K562 (cell line): ENCODE data around the gene PAQR4. TPM values are rescaled to one million over a fixed set of nuclear protein-coding genes. Genes with fewer than 3 reads are reported as not detected.

Experiments
- CEBPG ChIP-seq, 3 experiments: fragments of 200-800 bp in 1 of 3; sonication (Bioruptor generic) in 1 of 3; sonication (generic) in 1 of 3; formaldehyde crosslinking in 1 of 3; IDR thresholded peaks in 2 of 3; conservative IDR thresholded peaks in 1 of 3; 2 replicates each; pipeline versions ENCODE4 v1.6.1 to v1.8.0; 2016 to 2022; ENCODE audit warnings: missing compliant biosample characterization in 2 of 3, missing genetic modification characterization in 2 of 3, mild to moderate bottlenecking in 1 of 3, missing genetic modification reagents in 1 of 3
- CHD1 ChIP-seq: fragments of 200-600 bp; sonication (generic); IDR thresholded peaks from one replicate; pipeline ENCODE4 v1.6.1; 2012; ENCODE audit warnings: mild to moderate bottlenecking, moderate library complexity, low read length, inconsistent platforms
- ETV1 ChIP-seq: fragments of 450-650 bp; conservative IDR thresholded peaks from 2 replicates; pipeline ENCODE4 v1.6.1; 2016; ENCODE audit warnings: missing genetic modification characterization, control low read depth, low read depth, missing compliant biosample characterization
- HES1 ChIP-seq: fragments of 450-650 bp; IDR thresholded peaks from 2 replicates; pipeline ENCODE4 v1.6.1; 2016; ENCODE audit warnings: low read depth, mild to moderate bottlenecking, moderate library complexity
- HMBOX1 ChIP-seq: sonication (generic); IDR thresholded peaks from 2 replicates; pipeline ENCODE4 v1.6.1; 2016
- NFE2 ChIP-seq: IDR thresholded peaks from 2 replicates; pipeline ENCODE4 v1.6.1; 2014; ENCODE audit warnings: antibody characterized with exemption, low read depth
- RB1 ChIP-seq: fragments of 450-650 bp; IDR thresholded peaks from 2 replicates; pipeline ENCODE4 v1.6.1; 2017; ENCODE audit warnings: low read depth, mild to moderate bottlenecking
- SIN3A ChIP-seq, 2 experiments: fragments of 150-350 bp in 1 of 2; IDR thresholded peaks; 2 replicates each; pipeline ENCODE4 v1.6.1; 2011 to 2016; ENCODE audit warnings: borderline replicate concordance in 2 of 2, low read depth in 2 of 2, low read length in 2 of 2, mild to moderate bottlenecking in 2 of 2, moderate library complexity in 2 of 2; ENCODE audit not compliant: control insufficient read depth in 1 of 2
- TAL1 ChIP-seq: fragments of 450-650 bp; IDR thresholded peaks from 2 replicates; pipeline ENCODE4 v1.6.1; 2016; ENCODE audit warnings: mild to moderate bottlenecking
- ZBTB43 ChIP-seq: sonication (generic); formaldehyde crosslinking; IDR thresholded peaks from 2 replicates; pipeline ENCODE4 v1.8.0; 2023; ENCODE audit warnings: mild to moderate bottlenecking, missing genetic modification reagents
- ZFP36 ChIP-seq: fragments of 150-350 bp; IDR thresholded peaks from 2 replicates; pipeline ENCODE4 v1.6.1; 2018; ENCODE audit warnings: low read length, low read depth; ENCODE audit not compliant: partially characterized antibody
- ZNF609 ChIP-seq: sonication (generic); formaldehyde crosslinking; IDR thresholded peaks from 2 replicates; pipeline ENCODE4 v1.8.1; 2023; ENCODE audit warnings: missing genetic modification reagents, mild to moderate bottlenecking, borderline replicate concordance
- ZNF830 ChIP-seq: fragments of 250-450 bp; sonication (Bioruptor Pico); IDR thresholded peaks from 2 replicates; pipeline ENCODE4 v1.5.0; 2021; ENCODE audit warnings: mild to moderate bottlenecking
- polyA plus RNA-seq, 8 experiments: library from polyadenylated mRNA; depleted of rRNA in 4 of 8; stranded (reverse) in 5 of 8; unstranded in 3 of 8; fragments of >200 nt; fragmentation: Nextera tagmentation in 2 of 8; fragmentation: Illumina TruSeq in 1 of 8; extraction: Ambion mirVana in 2 of 8; extraction: Trizol in 1 of 8; gene quantifications; 2 replicates each; pipeline versions ENCODE4 v1.2.1 to v1.2.3, GENCODE V29; 2011 to 2014; ENCODE audit warnings: inconsistent platforms in 1 of 8, missing spikeins in 1 of 8
- total RNA-seq, 7 experiments: library from RNA; depleted of rRNA in 6 of 7; stranded (reverse); fragments of >200 nt in 6 of 7; fragmentation: Illumina TruSeq in 2 of 7; extraction: Trizol in 2 of 7; gene quantifications; 2 replicates each; pipeline versions ENCODE4 v1.2.1 to v1.2.3, GENCODE V29; 2011 to 2021; ENCODE audit warnings: low replicate concordance in 1 of 7

The PAQR4 gene
- total and polyA plus RNA-seq, 9 of the 15 experiments (the other 6 are each of a cell fraction or from before 2014, with no cell fraction given), result 0.62 to 40.4 (median 19.5) TPM

GRCh38 chr16:3007059-3007956, 38.2 kb downstream of the PAQR4 start (continued):
- TF ChIP-seq CEBPG (CRISPR knock-in tag; IDR thresholded peaks at IDR 0.05) (no peak), CEBPG (tag; conservative IDR thresholded peaks at IDR 0.05 in 1 of 2, IDR thresholded peaks at IDR 0.05 in 1 of 2) (no peak), ZFP36 (no peak), SIN3A (IDR thresholded peaks at IDR 0.05; ENCODE audit: borderline replicate concordance in 2 of 2, control insufficient read depth in 1 of 2, low read depth in 2 of 2, low read length in 2 of 2) (0 out of 4 replicates have a peak, but pooled peaks of 1 of the 2 experiments have one; percentile 42), ZNF609 (CRISPR knock-in tag) (no peak), HES1 (no peak), ZNF830 (CRISPR knock-in tag) (no peak), ZBTB43 (CRISPR knock-in tag) (no peak), HMBOX1 (peak; percentile 94), NFE2 (no peak), TAL1 (no peak), ETV1 (tag) (0 out of 2 replicates have a peak, but pooled peaks have one; percentile 35), RB1 (no peak), CHD1 (no peak)
